Right lobe of liver (tissue), 6 donors: ENCODE data around the gene DIP2C. TPM values are rescaled to one million over a fixed set of nuclear protein-coding genes. Genes with fewer than 3 reads are reported as not detected.
"Not testable (repeated sequence)": the region's sequence is repeated elsewhere in the genome, so short reads cannot be mapped to it uniquely, and the experiment has no call there.

Experiments
- ATAC-seq, 4 donors: fragments of 200-7000 bp; cut with Tn5 transposase; one replicate each; pipeline ENCODE4 v1.9.1; 2020; ENCODE audit warnings: mild to moderate bottlenecking in 4 of 4, moderate library complexity in 4 of 4
- DNase-seq, 3 donors: peaks; one replicate each; pipeline ENCODE4 v3.0.0-alpha.2; 2020
- H3K27ac ChIP-seq, 3 donors: fragments of 200-600 bp; one replicate each; pipeline ENCODE4 v1.8.0; 2022
- H3K27me3 ChIP-seq, 2 donors: fragments of 200-600 bp; one replicate each; pipeline ENCODE4 v1.8.0; 2022
- H3K36me3 ChIP-seq, 4 donors: fragments of 200-600 bp; sonication (generic) in 1 of 4; one replicate each; pipeline versions ENCODE4 v1.5.1 to v1.8.0; 2017 to 2022; ENCODE audit warnings: control low read depth in 1 of 4
- H3K4me1 ChIP-seq, 4 donors: fragments of 200-600 bp; sonication (generic) in 1 of 4; one replicate each; pipeline versions ENCODE4 v1.5.1 to v1.8.0; 2017 to 2022; ENCODE audit warnings: control low read depth in 1 of 4
- H3K4me3 ChIP-seq, 3 donors: fragments of 200-600 bp; one replicate each; pipeline ENCODE4 v1.8.0; 2022
- H3K9me3 ChIP-seq, 4 donors: fragments of 200-600 bp; sonication (generic) in 1 of 4; one replicate each; pipeline versions ENCODE4 v1.5.1 to v1.8.0; 2017 to 2022; ENCODE audit warnings: control low read depth in 1 of 4
- POLR2A ChIP-seq: fragments of 450-650 bp; IDR thresholded peaks from one replicate; pipeline ENCODE4 v1.6.1; 2017; ENCODE audit warnings: antibody characterized with exemption, mild to moderate bottlenecking
- WGBS: methylation state at CpG from one replicate; pipeline ENCODE4 v1.1.6; 2018; ENCODE audit warnings: low coverage, low lambda C conversion rate; ENCODE audit not compliant: insufficient coverage; ENCODE audit errors: missing lambda C conversion rate; 5-methylcytosine and 5-hydroxymethylcytosine counted together
- intact Hi-C, 2 donors: fragments of 100-400 bp; cut with DNase I; formaldehyde crosslinking; loops; one replicate each; pipeline versions ENCODE4 v1.11.2 to v1.14.1; 2022
- total RNA-seq, 6 experiments: library from RNA; depleted of rRNA in 2 of 6; stranded (reverse); fragments of >200 nt in 2 of 6; fragmentation: NEBNext Ultra II Directional in 3 of 6; extraction: Animal tissue kit (Norgen Biotek cat#: 25700) in 3 of 6; gene quantifications; one replicate each; pipeline versions ENCODE4 v1.1.0 to v1.2.4, GENCODE V29; 2016 to 2023
- TF ChIP-seq, protein P1 (sequence below), 4 donors: fragments of 200-600 bp in 3 of 4; fragments of 450-650 bp in 1 of 4; IDR thresholded peaks; one replicate each; pipeline versions ENCODE4 v1.5.1 to v1.8.0; 2016 to 2022; ENCODE audit warnings: antibody characterized with exemption in 4 of 4, mild to moderate bottlenecking in 2 of 4
- donor health status: DM: no; HTN: yes; CAD: no.
- donor health status: DM: no; HTN: no; CAD: no.
- donor health status: DM: no; HTN: no; CAD: no.
- donor health status: DM: no; HTN: yes; CAD: no.
- donor health status: DM: no; HTN: yes; CAD: no.

DIP2C gene
- total RNA-seq, 6 experiments from 2014 or later = 8.0 to 13.5 (median 11.7) TPM

DNA sequence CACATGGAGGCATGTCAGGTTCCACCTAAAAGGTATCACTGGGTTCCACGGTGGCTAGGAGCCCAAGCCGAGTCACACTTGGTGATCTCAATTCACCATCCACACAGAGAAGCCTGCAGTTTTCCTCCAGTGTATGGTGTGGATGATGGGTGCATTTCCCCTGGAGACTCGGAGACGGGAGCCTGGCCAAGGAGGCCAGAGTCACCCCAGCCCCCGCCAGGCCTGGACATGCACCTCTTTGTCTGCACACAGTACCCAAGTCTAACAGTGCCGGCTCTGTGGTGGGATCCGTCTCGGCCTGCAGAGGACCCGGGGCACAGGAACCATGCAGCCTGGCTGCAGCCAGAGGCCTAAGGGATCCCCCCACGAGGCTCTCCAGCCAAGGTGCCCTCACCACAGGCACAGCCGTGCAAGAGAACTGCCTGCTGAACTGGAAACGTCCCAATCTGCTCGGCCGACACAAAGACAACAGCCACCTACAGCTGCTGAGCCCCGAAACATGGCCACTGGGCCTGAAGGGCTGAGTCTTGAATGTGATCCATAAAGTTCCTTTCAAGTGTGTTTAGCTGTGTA lies 75.2 kb downstream of the DIP2C start:
- ATAC-seq (no peak), DNase-seq (peak in 1 of 3 donors; percentile 7)
- no peak overlapping the region for H3K4me3 ChIP-seq
- no peak for TF ChIP-seq POLR2A
- TF ChIP-seq, protein P1, sequence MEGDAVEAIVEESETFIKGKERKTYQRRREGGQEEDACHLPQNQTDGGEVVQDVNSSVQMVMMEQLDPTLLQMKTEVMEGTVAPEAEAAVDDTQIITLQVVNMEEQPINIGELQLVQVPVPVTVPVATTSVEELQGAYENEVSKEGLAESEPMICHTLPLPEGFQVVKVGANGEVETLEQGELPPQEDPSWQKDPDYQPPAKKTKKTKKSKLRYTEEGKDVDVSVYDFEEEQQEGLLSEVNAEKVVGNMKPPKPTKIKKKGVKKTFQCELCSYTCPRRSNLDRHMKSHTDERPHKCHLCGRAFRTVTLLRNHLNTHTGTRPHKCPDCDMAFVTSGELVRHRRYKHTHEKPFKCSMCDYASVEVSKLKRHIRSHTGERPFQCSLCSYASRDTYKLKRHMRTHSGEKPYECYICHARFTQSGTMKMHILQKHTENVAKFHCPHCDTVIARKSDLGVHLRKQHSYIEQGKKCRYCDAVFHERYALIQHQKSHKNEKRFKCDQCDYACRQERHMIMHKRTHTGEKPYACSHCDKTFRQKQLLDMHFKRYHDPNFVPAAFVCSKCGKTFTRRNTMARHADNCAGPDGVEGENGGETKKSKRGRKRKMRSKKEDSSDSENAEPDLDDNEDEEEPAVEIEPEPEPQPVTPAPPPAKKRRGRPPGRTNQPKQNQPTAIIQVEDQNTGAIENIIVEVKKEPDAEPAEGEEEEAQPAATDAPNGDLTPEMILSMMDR (IDR thresholded peaks at IDR 0.05) = no peak
- intact Hi-C loops = no loop called here
- no peaks in the 10 kb centered on the region for H3K27me3 ChIP-seq
- H3K36me3 ChIP-seq = no peaks in the 10 kb centered on the region
- WGBS = 79% methylated on average over 6 of the region's 15 CpGs
- H3K9me3 ChIP-seq = no peaks in the 10 kb centered on the region
- H3K27ac ChIP-seq = no peak overlapping the region
- peaks cover 0 to 7% (median 0%) of the 10 kb centered on the region in 4 donors for H3K4me1 ChIP-seq

DNA sequence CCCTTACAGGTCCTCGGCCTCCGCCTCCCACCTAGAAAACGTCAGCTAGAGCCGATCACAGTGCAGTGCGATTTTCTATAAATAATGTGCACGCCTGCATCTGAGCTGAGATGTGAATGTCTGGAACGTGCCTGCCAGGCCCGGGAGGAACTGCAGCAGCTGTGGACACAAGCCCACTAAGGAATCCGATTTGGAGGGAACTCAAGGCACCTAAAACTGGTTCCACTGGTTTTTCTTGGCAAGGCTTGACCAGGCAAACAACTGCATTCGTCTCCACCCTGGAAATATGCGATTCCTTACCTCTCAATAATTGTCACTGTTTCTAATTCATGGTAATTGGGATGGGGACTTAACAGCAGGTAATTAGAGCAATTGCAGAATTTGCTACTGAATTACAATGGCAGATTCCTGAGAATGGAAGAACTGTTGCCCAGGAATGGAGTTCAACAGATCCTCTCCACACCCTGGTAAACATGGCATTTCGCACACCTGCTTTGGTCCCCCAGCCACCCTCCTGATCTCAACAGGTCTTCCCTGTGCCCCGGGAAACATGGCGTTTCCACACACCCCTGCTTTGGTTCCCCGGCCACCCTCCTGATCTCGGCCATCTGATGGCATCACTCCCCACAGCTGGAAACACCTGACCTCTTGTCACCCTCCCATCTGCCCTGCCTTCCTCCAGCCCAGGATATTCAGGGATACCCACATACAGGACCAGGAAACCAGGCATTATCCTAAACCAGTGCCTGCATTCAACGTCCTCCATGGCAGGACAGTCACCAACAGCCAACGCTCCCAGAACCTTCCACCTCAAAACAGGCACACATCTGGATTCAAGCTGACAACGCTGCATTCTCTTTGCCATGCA lies 76.0 kb downstream of the DIP2C start:
- WGBS = 82% methylated on average over 16 of the region's 19 CpGs
- Histone ChIP-seq H3K4me1 (peaks cover 0 to under 1% (median 0%) of the 10 kb centered on the region in 4 donors), H3K4me3 (no peak overlapping the region), H3K36me3 (no peaks in the 10 kb centered on the region), H3K9me3 (no peaks in the 10 kb centered on the region), H3K27me3 (no peaks in the 10 kb centered on the region), H3K27ac (no peak overlapping the region)
- DNase-seq = peak in 1 of 3 donors; percentile 9
- peak in 1 of 4 donors; percentile 20 for ATAC-seq
- TF ChIP-seq, protein P1 (IDR thresholded peaks at IDR 0.05) = no peak
- no peak for TF ChIP-seq POLR2A
- intact Hi-C loops = no loop called here

DNA sequence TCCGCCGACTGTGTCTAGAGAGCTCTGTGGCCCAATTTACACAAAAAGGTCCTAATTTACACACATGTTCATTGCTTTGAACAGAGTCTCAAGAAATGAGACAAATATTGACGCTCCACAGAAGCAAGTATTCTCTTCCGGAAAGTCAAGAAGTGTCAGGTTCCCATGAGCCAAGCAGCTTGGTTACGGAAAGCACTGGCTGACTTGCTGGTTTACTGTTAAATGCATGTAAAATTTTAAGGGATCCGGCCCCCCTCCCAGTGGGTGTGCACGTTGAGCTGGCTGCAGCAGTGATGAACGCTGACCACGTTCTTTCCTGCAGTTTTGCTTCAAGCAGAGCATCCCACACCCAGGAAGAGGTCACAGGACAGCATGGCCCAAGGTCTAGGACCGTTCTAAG lies 76.8 kb downstream of the DIP2C start:
- Histone ChIP-seq H3K4me1 (no peaks in the 10 kb centered on the region), H3K27ac (no peak overlapping the region), H3K36me3 (no peaks in the 10 kb centered on the region), H3K4me3 (no peak overlapping the region), H3K27me3 (no peaks in the 10 kb centered on the region), H3K9me3 (no peaks in the 10 kb centered on the region)
- no peak for DNase-seq
- ATAC-seq = no peak
- intact Hi-C loops = no loop called here
- TF ChIP-seq POLR2A = no peak
- TF ChIP-seq, protein P1 (IDR thresholded peaks at IDR 0.05) = no peak
- 77% methylated on average over 8 of the region's 10 CpGs for WGBS

DNA sequence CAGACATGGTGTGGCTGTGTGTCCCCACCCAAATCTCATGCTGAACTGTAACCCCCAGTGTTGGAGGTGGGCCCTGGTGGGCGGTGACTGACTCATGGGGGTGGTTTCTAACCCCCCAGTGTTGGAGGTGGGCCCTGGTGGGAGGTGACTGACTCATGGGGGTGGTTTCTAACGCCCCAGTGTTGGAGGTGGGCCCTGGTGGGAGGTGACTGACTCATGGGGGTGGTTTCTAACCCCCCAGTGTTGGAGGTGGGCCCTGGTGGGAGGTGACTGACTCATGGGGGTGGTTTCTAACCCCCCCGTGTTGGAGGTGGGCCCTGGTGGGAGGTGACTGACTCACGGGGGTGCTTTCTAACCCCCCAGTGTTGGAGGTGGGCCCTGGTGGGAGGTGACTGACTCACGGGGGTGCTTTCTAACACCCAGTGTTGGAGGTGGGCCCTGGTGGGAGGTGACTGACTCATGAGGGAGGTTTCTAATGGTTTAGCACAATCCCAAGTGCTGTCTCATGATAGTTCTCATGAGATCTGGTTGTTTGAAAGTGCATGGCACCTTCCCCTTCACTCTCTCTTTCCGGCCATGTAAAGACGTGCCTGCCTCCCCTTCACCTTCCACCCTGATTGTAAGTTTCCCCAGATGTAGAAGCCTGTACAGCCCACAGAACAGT lies 78.7 kb downstream of the DIP2C start:
- H3K27ac ChIP-seq, H3K4me3 ChIP-seq, H3K9me3 ChIP-seq, H3K4me1 ChIP-seq, H3K27me3 ChIP-seq, DNase-seq, ATAC-seq, intact Hi-C loops, H3K36me3 ChIP-seq: not testable (repeated sequence)
- 60% methylated on average over 2 of the region's 7 CpGs for WGBS
